CD4-positive, alpha-beta T cell treated with Interleukin-6 at 100 ng/mL for 8 hours (primary cell): ENCODE measurements around the gene RAMACL.
"Not testable (repeated sequence)": the region's sequence is repeated elsewhere in the genome, so short reads cannot be mapped to it uniquely, and the experiment has no call there.

Experiments
- DNase-seq: peaks from one replicate; pipeline ENCODE4 v3.0.0-alpha.2; 2020; ENCODE audit warnings: mixed read lengths, low spot score

The RAMACL gene

DNA sequence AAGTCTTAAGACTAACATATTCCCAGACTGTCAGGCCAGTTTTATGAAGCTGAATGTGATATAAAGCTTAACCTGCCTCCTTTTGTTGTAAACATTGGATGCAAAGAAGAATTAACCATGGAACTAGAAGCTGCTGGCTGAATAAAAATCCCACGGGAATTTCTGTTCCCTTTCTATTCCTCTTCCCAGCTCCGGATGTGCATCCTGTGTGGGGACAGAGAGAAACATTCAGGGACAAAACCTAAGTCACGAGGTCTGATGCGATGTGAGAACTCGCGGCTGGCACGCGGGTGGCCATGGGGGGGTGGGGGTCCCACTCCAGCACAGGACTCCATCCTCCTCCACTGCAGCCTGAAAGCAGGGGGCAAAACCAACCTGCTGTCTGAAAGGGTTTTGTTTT, 32.2 kb downstream of the RAMACL start:
- DNase-seq, result no peak

DNA sequence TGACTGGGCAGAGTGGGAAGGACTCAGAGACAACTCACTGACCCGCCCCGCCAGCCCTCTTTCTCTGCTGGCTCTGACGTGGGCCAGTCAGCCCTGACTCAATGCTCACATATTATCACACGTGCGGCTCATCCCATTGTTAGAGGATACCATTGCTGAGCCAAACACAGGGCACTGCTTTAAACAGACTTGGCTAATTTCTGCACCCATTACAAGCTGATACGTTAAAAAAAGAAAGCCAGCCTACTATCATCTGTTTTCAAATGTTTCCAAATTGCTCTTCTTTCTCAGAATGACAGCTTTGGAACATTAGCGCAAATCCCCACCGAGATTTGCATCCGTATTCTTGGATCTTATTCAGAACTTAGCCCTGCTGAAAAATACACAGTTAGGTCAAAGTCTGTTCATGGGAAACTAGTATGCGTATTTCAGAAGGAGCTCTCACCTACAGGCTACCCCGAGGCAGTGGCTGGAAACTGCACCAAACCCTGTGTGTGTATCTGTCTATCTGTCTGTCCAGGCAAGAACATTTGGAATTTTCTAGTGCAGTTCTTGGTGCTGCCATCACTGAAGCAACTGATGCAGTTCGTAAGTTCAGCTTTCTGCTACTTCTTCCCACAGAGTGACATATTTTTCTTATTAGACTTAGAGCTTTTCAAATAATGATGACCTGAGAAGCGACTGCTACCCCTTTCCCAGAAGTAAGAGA, 32.8 kb downstream of the RAMACL start:
- no peak for DNase-seq

DNA sequence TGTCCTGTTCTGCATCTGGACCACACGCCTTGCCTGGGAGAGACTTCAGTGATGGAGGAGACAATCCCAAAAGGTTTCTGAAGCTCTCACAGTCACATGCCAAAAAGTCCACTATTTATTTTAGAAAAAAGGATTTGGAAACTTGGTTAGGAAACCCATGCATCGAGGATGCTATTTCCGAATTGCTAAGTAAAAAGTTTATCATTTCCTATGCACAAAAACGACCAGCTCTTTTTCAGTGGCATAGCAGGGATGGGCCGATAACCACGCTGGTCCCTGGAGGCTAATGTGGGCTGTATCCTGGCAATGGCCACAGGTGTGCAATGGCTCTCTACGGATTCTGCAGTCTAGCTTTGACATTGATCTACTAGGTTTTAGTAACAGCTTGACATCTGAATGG, 33.9 kb downstream of the RAMACL start:
- no peak for DNase-seq

DNA sequence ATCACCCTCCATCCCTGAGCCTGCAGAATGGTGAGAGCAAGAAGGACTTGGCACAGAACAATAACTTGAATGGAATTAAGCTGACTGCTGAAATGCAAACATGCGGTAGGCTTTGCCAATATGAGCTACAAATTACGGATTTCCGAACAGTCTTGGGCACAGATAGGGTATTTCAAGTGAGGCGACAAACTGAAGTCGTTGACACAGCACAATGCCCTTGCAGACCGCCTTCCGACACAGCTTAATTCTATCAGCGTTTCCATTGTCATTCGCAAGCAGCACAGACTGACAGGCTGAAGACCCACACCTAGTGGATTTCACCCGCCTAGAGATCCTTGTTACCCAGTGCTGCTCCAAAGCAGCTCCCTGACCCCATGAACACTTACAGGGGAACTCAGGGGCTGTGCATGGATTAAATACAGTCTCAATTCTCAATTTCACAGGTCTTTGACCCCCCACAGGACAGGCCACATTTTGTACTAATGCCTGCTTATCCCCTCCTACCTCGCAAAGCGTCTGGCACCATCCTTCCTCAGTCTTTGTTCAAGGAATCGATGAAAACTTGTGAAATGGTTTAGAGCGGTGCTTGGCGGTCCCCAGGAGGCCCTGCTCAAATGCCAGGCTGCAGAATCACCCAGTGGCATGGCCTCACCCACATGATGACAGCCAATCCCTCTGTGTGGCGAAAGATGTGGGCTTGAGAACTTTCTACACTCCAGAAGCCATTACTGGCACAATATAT, 34.6 kb downstream of the RAMACL start:
- DNase-seq, result no peak

DNA sequence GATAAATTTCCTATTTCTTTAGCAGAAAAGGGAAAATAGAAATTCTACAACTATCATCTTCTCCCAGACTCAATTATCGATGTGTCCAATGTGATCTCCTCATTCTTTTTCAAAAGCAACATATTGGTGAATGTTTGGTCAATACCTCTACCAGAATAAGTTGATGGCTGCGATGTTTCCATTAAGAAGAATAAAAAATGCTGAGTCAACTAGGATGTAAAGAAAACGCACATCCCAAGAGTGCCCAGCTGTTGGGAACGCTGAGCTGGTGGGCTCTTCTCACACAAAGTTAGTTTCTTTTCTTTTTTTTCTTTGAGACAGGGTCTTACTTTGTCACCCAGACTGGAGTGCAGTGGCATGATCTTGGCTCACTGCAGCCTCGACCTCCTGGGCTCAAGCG, 39.8 kb downstream of the RAMACL start:
- DNase-seq, result no peak

DNA sequence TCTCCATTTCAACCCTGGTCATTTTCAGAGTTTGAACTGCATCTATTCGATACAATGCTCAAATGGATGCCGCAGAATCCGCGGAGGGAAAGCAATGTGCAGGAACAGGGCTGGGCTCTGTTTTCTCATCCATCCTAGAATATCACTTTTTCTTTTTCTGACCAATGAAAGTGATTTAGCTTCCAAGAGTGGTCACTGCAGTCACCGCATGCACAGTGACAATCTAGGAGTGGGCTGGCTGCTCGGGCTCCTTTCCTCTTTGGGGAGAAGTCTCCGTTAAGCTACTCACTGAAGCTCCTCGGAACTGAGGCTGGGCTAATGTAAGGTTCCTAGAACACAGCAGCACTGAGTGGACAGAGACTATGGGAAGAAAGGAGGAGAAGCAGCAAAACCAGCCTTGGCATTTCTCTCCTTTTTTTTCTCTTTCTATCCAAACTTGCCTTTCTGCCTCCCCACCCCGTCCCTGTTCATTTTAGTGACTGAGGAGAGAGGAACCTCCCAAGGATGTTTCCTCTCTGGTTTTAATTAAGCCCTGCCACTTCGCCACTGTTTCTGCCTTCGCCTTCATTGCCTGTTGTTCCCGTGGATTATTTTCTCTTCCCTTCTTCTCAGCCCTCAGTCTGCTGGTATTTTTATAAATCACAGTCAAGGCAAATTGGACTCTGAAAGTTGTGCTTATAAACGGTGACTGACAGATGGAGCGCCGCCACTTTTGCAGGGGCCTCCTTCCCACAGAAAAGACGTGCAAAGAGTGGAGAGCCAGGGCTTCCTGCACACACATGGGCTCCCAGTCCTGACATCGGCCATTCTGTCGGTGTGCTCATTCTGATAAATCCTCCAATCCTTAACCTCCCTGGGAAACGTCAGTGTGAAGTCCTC, 41.1 kb downstream of the RAMACL start:
- no peak for DNase-seq

DNA sequence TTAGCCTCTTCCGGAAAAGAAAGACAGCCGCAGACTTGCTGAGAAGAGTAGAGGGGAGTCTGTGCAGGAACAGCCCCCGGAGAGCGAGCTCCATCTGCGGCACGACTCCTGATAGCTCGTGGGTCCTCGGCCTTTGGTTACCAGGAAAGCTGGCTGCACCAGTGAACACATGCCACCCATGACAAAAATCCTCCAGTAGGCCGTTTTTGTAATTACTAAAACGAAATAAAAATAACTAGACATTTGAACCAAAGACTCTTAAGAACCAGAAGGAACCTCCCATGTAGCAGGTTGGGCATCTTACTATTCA, 42.2 kb downstream of the RAMACL start:
- DNase-seq, result no peak

DNA sequence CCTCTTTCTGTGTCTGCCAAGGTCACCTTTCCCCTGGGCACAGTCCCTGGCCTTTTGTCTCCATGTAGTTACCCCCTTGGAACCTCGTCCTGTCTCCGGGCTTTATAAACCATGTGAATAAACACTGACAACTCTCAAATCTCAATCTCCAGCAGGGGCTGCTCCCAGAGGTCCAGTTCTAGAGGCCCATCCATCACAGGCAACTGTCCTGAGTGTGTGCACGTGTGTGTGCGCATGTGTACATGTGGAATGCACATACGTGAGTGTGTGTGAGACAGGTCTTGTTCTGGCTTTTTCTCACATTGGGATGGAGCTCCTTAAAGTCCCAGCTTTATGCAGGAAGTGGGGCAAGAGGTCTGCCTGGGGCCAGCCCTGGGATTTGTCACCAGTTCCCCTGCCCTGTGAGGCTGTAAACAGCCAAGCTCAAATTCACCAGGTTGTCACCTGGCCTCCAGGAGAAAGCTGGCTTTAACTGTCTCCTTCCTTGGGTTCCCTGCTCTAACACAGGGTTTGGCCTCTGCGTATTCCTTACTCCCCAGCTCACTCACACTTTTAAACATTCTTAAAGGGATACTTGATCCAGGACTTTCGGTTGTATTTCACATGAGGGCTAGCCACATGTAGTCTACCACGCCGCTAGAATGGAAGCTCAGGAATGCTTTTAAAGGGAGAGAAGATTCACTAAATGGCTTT, 42.7 kb downstream of the RAMACL start:
- DNase-seq, result no peak

DNA sequence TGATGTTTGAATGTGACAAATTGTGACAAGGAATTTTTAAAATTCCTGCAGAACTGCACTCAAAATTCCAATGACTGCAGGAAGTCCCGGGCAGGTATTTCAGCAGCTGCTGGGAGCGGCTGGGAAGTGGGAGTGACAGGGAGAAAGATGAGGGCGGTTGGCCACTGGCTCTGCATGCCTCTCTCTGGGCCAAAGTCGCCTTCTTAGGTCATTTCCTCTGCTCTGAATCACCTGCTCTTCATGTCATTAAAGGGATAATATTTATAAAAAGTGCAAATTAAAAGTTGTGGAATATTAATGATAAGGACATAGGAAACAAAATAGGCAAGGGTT, 43.9 kb downstream of the RAMACL start:
- no peak for DNase-seq

DNA sequence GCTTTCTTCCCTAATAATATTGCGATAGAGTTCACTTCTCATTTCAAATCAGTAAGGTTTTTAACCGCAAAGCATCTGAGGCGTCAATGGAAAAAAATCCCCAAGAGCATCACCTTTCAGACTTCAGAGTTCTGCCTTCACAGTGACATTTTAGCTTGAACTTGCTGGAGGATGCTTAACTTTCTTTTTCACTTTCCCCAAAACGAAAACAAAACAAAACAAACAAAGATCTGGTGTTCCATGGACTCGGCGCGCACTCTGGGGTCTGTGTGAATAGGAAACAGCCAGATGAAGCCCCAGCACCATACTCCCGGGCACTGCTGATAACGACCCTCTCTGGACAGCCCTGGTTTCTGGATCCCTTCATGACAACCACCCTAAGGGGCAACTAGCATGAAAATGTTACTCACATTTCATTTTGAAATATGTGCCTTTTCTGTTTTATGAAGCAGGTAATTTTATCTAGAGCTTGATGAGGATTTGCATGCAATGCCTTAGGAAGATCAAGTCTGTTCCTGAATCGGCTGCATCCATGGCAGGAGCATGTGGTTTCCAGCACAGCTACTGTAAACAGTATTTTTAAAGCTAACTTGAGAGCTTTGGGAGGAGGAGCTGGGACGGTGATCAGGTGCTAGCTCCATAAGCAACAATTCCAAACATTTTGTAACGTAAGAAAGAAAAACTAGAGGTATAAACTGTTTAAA, 44.5 kb downstream of the RAMACL start:
- peak; percentile 7 for DNase-seq

DNA sequence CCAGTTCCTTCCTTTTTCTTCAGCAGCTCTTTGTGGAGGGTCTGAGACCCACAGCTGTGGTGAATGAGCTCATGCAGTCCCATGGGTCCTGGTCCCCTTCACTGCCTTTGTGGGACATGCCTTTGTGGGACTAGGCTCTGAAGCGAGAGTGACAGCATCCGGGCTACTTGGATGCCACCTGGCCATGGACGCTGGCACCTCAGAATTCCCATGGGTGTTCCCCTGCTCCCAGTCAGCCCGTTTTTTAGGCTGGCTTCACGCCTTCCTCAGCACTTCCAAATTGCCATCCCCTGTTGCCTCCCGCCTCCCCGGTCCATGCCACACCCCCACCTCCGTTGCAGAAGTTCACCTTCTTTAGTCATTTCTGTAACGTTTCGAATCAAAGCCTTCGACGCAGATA, 45.1 kb downstream of the RAMACL start:
- DNase-seq, result no peak

DNA sequence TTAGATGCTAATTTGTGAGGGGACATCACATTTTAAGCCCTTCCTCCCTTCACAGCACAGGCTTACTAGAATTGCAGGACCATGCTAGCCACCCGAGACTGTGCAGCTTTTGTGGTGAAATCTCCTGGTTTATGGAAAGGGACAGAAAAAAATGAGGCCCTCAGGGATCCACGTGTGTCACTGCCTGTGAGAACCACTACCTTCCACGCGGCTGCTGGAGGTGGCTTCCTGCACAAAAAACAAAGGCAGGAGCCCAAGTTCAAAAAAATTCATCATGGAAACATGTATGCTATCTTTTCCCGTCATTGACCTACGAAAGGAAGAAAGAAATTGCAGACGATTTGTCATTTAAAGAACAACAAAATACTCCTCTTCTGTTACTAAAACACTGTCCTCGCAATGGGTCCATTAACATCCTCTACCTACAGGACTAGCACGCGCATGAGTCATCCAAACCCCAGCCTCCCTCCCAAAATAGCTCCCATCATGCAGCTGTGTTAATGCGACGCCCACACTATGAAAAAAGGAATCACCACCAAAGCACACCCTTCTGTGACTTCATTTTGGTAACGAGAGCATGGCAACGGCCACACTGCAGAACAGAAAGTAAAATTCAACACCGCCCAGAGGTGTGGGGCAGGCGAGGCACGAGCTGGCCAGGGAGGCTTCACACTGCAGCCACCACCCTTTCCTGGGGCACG, 45.7 kb downstream of the RAMACL start:
- peak; percentile 76 for DNase-seq

DNA sequence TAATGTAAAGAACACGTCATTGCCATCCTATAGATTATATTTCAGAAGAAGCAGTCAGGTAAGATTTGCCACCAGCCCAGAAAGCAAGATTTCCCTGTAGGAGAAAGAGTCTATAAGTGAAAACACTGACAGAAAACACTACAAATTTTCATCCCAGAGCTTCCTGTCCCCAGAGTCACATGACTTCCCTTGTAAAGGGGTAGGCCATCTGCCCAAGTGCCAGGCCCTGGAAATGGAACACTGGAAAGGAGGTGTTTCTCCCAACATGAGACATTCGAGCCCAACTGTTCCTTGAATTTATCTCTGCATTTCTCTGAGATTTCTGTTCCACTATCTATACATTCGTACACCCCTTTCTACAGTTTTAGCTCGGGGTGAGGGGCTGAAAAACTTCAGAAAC, 46.9 kb downstream of the RAMACL start:
- DNase-seq, result no peak

DNA sequence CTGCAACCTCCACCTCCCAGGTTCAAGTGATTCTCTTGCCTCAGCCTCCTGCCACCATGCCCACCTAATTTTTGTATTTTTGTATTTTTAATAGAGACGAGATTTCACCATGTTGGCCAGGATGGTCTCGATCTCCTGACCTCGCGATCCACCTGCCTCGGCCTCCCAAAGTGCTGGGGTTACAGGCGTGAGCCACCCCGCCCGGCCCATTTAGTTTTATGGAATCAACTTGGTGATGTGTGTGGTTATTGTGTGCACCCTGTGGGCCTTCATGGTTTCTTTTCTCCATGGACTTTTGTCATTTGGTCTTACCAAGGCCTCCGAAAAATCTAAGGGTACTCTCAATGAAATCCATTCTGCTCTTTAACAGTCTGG, 47.5 kb downstream of the RAMACL start:
- not testable (repeated sequence) for DNase-seq

DNA sequence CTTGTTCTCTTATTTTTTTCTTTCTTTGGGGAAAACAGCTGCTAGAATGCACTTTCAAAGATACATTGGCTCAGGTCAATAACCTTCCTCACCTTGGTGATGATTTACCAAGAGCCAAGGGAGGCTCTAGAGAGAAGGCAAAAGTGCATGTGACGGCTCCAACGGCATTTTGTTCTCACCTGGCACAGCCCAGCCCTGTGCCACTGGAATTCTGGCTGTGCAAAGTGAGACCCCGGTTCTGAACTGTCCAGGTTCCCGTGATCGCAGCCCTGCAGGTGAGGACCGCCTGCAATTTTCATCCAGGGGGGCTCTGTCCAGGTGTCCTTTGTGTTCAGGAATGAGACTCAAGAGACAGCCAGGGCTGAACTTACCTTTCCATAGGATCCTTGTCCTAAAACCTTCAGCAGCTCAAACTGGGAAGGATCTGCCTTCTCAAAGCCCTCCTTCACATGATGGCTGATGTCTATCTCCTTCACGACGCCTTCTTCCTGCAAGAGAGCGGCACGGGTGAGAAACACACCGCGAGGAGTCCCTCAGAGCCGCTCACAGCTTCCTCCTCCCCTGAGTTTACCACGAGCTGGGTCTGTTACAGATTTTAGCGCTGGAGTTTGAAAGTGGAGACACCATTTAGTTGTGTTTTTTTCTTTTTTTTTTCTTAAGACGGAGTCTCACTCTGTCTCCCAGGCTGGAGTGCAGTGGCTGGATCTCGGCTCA, 48.0 kb downstream of the RAMACL start:
- DNase-seq, result no peak

DNA sequence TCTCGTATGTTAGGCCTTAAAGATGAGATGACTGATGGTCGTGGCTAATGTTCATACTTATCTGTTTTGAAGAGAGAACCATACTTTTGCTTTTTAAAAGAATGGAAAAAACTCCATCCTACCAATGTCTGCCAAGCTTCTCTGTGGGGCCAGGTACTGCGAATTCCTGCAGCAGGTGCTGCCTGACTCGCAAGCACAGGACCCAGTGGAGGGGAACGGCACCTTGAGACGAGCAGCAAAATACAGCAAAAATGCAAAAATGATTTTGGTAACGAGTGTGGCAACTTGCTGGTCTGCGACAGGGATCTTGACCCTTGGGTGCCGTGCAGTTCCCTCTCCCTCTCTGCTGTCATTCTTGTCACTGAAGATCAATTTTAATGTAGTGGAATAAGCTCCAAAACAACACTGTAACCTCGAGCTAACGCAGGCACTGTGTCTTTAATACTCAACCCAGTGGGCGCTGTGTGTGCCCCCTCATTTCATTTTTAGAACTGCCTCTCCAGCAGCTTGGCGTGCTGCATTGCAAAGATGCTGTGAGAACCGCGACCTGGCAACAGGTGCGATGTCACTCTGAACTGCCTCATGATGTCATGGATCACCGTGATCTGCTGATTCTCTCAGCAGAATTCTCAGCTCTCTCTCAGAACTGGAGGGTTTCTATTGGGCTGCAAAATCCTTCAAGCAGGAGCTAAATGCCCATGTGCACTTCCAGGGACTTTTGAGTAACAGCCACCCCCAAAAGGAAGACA, 51.6 kb downstream of the RAMACL start:
- DNase-seq, result no peak

DNA sequence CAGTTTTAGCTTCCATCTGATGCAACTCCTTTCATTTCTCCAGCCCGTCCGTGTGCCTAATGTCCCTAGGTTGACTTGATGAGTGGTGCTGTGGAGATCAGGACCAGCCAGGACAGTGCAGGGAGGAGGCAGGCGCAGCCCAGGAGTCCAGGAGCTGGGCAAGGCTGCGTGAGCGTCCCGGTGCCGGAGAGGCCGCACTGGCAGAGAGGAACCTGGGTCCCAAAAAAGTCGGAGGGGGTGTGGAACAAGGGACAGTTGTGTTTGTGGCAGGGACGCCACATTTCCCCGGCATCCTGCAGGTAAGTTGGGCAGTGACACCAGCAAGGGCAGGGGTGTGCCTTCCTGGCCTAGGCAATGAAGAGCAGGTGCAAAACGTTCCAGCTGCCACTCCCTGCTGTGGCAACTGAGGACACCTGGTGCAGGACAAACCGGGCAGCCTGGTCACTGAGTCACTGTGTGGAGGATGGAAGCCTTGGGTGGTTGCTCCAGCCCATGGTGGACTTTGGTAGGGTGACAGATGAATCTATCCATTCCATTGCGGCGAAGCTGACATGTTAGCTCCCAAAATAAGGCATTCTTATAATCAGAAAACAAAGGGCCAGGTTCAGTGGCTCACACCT, 53.2 kb downstream of the RAMACL start:
- no peak for DNase-seq
